ENCODE results near the gene SPP1.
"Not testable (repeated sequence)": the region's sequence is repeated elsewhere in the genome, so short reads cannot be mapped to it uniquely, and the experiment has no call there.

Gene SPP1

DNA sequence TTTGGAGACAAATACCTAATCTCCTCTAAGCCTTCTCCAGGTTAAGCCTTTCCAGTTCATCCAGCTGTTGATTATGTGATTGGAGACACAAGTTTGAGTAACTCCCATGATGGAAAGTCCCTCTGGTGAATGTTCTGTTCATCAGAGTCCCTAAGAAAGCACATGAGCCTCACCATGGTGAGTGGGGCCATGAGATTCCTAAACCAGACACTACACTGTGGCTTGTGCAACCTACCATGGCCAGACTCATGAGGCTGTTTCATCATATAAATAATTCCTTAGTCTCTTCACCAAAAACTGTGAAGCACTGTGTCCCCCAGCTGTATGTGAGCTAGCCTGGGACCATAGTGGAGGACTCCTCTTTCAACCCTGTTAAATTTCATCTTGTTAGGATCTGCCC lies 46.3 kb downstream of the SPP1 start:
- DNase-seq (ENCODE audit: low read depth) = peak; percentile 49
- TF ChIP-seq, protein P1, sequence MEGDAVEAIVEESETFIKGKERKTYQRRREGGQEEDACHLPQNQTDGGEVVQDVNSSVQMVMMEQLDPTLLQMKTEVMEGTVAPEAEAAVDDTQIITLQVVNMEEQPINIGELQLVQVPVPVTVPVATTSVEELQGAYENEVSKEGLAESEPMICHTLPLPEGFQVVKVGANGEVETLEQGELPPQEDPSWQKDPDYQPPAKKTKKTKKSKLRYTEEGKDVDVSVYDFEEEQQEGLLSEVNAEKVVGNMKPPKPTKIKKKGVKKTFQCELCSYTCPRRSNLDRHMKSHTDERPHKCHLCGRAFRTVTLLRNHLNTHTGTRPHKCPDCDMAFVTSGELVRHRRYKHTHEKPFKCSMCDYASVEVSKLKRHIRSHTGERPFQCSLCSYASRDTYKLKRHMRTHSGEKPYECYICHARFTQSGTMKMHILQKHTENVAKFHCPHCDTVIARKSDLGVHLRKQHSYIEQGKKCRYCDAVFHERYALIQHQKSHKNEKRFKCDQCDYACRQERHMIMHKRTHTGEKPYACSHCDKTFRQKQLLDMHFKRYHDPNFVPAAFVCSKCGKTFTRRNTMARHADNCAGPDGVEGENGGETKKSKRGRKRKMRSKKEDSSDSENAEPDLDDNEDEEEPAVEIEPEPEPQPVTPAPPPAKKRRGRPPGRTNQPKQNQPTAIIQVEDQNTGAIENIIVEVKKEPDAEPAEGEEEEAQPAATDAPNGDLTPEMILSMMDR (conservative IDR thresholded peaks at IDR 0.05; ENCODE audit: control insufficient read depth, insufficient read depth, low read depth, low read length) = no peak
- H3K4me3 ChIP-seq (ENCODE audit: control insufficient read depth, low read depth, low read length) = no peak overlapping the region

- no peak for DNase-seq (ENCODE audit: low read depth)
- no peak overlapping the region for H3K4me3 ChIP-seq (ENCODE audit: control insufficient read depth, low read depth, low read length)
- TF ChIP-seq, protein P1 (conservative IDR thresholded peaks at IDR 0.05; ENCODE audit: control insufficient read depth, insufficient read depth, low read depth, low read length) = no peak
These were observed 46.8 kb downstream of the SPP1 start for GRCh38 chr4:88022289-88022688.

DNA sequence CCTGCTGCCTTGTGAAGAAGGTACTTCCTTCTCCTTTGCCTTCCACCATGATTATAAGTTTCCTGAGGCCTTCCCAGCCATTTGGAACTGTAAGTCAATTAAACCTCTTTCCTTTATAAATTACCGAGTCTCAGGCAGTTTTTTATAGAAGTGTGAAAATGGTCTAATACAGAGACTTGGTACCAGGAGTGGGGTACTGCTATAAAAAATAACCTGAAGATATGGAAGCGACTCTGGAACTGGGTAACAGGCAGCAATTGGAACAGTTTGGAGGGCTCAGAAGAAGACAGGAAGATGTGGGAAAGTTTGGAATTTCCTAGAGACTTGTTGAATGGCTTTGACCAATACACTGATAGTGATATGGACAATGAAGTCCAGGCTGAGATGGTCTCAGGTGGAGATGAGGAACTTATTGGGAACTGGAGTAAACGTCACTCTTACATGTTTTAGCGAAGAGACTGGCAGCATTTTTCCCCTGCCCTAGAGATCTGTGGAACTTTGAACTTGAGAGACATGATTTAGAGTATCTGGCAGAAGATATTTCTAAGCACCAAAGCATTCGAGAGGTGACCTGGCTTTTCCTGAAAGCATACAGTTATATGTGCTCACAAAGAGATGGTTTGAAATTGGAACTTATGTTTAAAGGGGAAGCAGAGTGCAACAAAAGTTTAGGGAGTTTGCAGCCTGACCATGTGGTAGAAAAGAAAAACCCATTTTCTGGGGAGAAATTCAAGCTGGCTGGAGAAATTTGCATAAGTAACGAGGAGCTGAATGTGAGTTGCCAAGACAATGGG lies 50.6 kb downstream of the SPP1 start:
- not testable (repeated sequence) for DNase-seq (ENCODE audit: low read depth); H3K4me3 ChIP-seq (ENCODE audit: control insufficient read depth, low read depth, low read length)

GRCh38 chr4:88027611-88028608 lies 52.4 kb downstream of the SPP1 start:
- H3K4me3 ChIP-seq (ENCODE audit: control insufficient read depth, low read depth, low read length) = no peak overlapping the region
- DNase-seq (ENCODE audit: low read depth) = peak; percentile 91
- TF ChIP-seq, protein P1 (conservative IDR thresholded peaks at IDR 0.05; ENCODE audit: control insufficient read depth, insufficient read depth, low read depth, low read length) = no peak

DNA sequence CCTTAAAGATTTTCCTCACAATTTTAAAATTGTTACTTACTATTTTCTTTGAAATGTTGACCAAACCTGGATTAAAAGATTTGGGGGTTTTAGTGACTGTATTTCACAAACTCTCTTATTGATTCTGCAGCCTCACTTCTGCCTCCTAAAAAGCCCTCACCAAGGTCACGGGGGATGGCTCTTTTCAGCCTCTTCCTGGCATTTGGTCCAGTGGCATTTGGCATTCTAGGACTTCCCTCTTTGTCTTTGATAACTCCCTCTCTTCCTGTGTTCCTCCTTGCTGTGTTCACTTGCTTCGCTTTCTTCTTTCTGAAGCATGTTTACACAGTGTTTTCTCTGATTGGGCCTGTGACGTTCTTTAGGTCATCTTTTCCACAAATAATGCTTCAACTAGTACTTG lies 53.4 kb downstream of the SPP1 start:
- no peak overlapping the region for H3K4me3 ChIP-seq (ENCODE audit: control insufficient read depth, low read depth, low read length)
- TF ChIP-seq, protein P1 (conservative IDR thresholded peaks at IDR 0.05; ENCODE audit: control insufficient read depth, insufficient read depth, low read depth, low read length) = no peak
- DNase-seq (ENCODE audit: low read depth) = no peak

DNA sequence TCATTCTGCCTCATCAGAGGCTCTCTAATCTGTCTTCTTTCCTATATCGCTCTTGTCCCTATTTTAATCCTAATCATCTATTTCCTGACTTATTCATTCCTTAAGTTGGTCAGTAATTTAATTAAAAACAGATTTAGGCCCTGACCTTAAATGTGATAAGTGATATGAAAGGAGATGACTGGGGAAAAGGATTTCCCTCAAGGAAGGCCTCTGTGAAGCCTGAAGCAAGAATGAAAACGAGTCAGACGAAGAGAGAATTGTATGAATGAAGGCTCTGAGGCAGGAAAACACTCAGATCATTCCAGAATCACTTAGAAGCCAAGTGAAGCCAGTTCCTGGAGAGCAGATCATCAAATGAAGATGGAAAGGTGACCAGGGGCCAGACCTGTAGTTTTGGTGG lies 54.0 kb downstream of the SPP1 start:
- peak; percentile 22 for DNase-seq (ENCODE audit: low read depth)
- H3K4me3 ChIP-seq (ENCODE audit: control insufficient read depth, low read depth, low read length) = no peak overlapping the region
- TF ChIP-seq, protein P1 (conservative IDR thresholded peaks at IDR 0.05; ENCODE audit: control insufficient read depth, insufficient read depth, low read depth, low read length) = no peak
